ENCODE data around the gene PORCN. TPM values are rescaled to one million over a fixed set of nuclear protein-coding genes. Genes with fewer than 3 reads are reported as not detected.

Gene PORCN
- total and polyA plus RNA-seq, 2 of the 13 experiments (the other 11 are each of a cell fraction or from before 2014, with no cell fraction given): 3.9 to 5.8 TPM

DNA sequence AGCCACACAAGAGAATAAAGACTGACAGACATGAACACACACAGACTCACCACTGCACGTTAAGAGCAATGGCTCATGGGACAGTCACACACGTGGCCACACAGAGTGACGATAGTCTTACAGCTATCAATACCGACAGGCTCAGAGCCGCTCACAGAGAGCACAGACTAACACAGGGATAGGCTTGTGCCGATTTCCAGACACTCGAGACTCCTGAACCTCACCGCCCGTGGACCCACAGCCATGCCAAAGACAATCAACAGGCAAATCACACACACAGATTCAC lies 38.0 kb upstream of the PORCN start:
- in situ Hi-C loops (cut with HindIII; ENCODE audit: extremely low pct_ligation_motif_present, low pct_unique_long_range_greater_than_20kb) (no loop called here), intact Hi-C loops (cut with micrococcal nuclease; ENCODE audit: unreplicated experiment) (loop anchor here (5.0 to 10.0 kb wide), 2 partner anchors 37 to 64 kb away; partner anchors contain the start of genes PORCN and TBC1D25)
- Histone ChIP-seq H2AFZ (ENCODE audit: low read length) (no peak overlapping the region), H3K4me3 (replicated peaks in 1 of 3; ENCODE audit: insufficient read depth in 1 of 3, low read depth in 2 of 3, low read length in 3 of 3) (peak overlapping the region; percentile 1 to 74 (median 21); a peak in 3 of 6 replicates), H3K79me2 (ENCODE audit: insufficient read depth, low read length) (peaks cover 11% of the 10 kb centered on the region), H3K9me3 (ENCODE audit: low read length) (no peaks in the 10 kb centered on the region), H3K27ac (ENCODE audit: extremely low read length, insufficient read depth, low read length) (peak overlapping the region; percentile 67), H4K20me1 (ENCODE audit: insufficient read depth, low read length) (no peaks in the 10 kb centered on the region), H3K4me2 (ENCODE audit: low read depth, low read length) (peak overlapping the region; percentile 96), H3K4me1 (ENCODE audit: insufficient read depth, low read length) (peaks cover 60% of the 10 kb centered on the region), H3K9ac (ENCODE audit: insufficient read depth, low read depth, low read length) (peak overlapping the region; percentile 60), H3K27me3 (ENCODE audit: control insufficient read depth in 1 of 2, insufficient read depth in 2 of 2, low read length in 2 of 2) (no peaks in the 10 kb centered on the region; a peak in 1 of 5 replicates), H3K36me3 (replicated peaks in 1 of 2; ENCODE audit: control insufficient read depth in 1 of 2, insufficient read depth in 2 of 2, low read length in 2 of 2) (no peaks in the 10 kb centered on the region)
- BruUV-seq (replicated peaks): TSS peak; percentile 74
- POLR2A ChIA-PET: interaction anchor here (0.9 to 3.7 kb wide), 7 partner anchors 10 to 634 kb away, joined by 3 to 16 read pairs (median 3); partner anchors contain the start of genes EBP and ZNF81
- no peak for FAIRE-seq
- peak; percentile 66 for ATAC-seq
- CTCF ChIA-PET (ENCODE audit: low intra/inter-chr PET ratio, low total read pairs): no interaction called here
- peak; percentile 52 for DNase-seq (ENCODE audit: low spot score)
- no CpG with 5 or more reads among the region's 9 CpGs for WGBS (ENCODE audit: low lambda C conversion rate)
- TF ChIP-seq POLR2AphosphoS5 (IDR thresholded peaks at IDR 0.05; ENCODE audit: low read depth, low read length): peak; percentile 40
- TF ChIP-seq, protein P1, sequence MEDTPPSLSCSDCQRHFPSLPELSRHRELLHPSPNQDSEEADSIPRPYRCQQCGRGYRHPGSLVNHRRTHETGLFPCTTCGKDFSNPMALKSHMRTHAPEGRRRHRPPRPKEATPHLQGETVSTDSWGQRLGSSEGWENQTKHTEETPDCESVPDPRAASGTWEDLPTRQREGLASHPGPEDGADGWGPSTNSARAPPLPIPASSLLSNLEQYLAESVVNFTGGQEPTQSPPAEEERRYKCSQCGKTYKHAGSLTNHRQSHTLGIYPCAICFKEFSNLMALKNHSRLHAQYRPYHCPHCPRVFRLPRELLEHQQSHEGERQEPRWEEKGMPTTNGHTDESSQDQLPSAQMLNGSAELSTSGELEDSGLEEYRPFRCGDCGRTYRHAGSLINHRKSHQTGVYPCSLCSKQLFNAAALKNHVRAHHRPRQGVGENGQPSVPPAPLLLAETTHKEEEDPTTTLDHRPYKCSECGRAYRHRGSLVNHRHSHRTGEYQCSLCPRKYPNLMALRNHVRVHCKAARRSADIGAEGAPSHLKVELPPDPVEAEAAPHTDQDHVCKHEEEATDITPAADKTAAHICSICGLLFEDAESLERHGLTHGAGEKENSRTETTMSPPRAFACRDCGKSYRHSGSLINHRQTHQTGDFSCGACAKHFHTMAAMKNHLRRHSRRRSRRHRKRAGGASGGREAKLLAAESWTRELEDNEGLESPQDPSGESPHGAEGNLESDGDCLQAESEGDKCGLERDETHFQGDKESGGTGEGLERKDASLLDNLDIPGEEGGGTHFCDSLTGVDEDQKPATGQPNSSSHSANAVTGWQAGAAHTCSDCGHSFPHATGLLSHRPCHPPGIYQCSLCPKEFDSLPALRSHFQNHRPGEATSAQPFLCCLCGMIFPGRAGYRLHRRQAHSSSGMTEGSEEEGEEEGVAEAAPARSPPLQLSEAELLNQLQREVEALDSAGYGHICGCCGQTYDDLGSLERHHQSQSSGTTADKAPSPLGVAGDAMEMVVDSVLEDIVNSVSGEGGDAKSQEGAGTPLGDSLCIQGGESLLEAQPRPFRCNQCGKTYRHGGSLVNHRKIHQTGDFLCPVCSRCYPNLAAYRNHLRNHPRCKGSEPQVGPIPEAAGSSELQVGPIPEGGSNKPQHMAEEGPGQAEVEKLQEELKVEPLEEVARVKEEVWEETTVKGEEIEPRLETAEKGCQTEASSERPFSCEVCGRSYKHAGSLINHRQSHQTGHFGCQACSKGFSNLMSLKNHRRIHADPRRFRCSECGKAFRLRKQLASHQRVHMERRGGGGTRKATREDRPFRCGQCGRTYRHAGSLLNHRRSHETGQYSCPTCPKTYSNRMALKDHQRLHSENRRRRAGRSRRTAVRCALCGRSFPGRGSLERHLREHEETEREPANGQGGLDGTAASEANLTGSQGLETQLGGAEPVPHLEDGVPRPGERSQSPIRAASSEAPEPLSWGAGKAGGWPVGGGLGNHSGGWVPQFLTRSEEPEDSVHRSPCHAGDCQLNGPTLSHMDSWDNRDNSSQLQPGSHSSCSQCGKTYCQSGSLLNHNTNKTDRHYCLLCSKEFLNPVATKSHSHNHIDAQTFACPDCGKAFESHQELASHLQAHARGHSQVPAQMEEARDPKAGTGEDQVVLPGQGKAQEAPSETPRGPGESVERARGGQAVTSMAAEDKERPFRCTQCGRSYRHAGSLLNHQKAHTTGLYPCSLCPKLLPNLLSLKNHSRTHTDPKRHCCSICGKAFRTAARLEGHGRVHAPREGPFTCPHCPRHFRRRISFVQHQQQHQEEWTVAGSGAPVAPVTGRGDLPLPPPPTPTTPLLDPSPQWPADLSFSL (CRISPR knock-in tag; IDR thresholded peaks at IDR 0.05): 0 out of 2 replicates have a peak, but pooled peaks have one; percentile 4
- TF ChIP-seq ZNF143 (CRISPR knock-in tag; IDR thresholded peaks at IDR 0.05): peak; percentile 73
- no peak for TF ChIP-seq ZNF761 (CRISPR knock-in tag; conservative IDR thresholded peaks at IDR 0.05)
- peak; percentile 35 for TF ChIP-seq ZNF687 (CRISPR knock-in tag; IDR thresholded peaks at IDR 0.05)
- TF ChIP-seq ATF6 (CRISPR knock-in tag; conservative IDR thresholded peaks at IDR 0.05): no peak
- peak; percentile 53 for TF ChIP-seq MAX (IDR thresholded peaks at IDR 0.05)
- 0 out of 2 replicates have a peak, but pooled peaks have one; percentile 7 for TF ChIP-seq THRA (CRISPR knock-in tag; IDR thresholded peaks at IDR 0.05; ENCODE audit: borderline replicate concordance)
- peak; percentile 43 for TF ChIP-seq POLR2G (IDR thresholded peaks at IDR 0.05; ENCODE audit: low read depth, low read length)
- peak in 1 of 2 experiments; percentile 50; a peak in 1 of 4 replicates for TF ChIP-seq POLR2A (IDR thresholded peaks at IDR 0.05; ENCODE audit: insufficient read depth in 1 of 2, low read depth in 2 of 2, low read length in 2 of 2)

Data from HepG2 (cell line).